Tibial nerve (tissue), 4 donors: ENCODE results near the gene DNASE1L2.

Experiments used
- EP300 ChIP-seq, 2 donors: sonication (generic); formaldehyde crosslinking; IDR thresholded peaks; one replicate each; pipeline ENCODE4 v1.6.1; 2017; ENCODE audit warnings: antibody characterized with exemption in 2 of 2, mild to moderate bottlenecking in 1 of 2
- POLR2A ChIP-seq, 2 donors: fragments of 450-650 bp; IDR thresholded peaks; one replicate each; pipeline ENCODE4 v1.6.1; 2017; ENCODE audit warnings: antibody characterized with exemption in 2 of 2, mild to moderate bottlenecking in 2 of 2, moderate library complexity in 2 of 2
- TF ChIP-seq, protein P1 (sequence below), 5 experiments: fragments of 200-600 bp in 3 of 5; fragments of 450-650 bp in 2 of 5; sonication (generic) in 3 of 5; IDR thresholded peaks; one replicate each; pipeline ENCODE4 v1.5.1; 2016 to 2019; ENCODE audit warnings: antibody characterized with exemption in 5 of 5, mild to moderate bottlenecking in 3 of 5, moderate library complexity in 2 of 5

DNA sequence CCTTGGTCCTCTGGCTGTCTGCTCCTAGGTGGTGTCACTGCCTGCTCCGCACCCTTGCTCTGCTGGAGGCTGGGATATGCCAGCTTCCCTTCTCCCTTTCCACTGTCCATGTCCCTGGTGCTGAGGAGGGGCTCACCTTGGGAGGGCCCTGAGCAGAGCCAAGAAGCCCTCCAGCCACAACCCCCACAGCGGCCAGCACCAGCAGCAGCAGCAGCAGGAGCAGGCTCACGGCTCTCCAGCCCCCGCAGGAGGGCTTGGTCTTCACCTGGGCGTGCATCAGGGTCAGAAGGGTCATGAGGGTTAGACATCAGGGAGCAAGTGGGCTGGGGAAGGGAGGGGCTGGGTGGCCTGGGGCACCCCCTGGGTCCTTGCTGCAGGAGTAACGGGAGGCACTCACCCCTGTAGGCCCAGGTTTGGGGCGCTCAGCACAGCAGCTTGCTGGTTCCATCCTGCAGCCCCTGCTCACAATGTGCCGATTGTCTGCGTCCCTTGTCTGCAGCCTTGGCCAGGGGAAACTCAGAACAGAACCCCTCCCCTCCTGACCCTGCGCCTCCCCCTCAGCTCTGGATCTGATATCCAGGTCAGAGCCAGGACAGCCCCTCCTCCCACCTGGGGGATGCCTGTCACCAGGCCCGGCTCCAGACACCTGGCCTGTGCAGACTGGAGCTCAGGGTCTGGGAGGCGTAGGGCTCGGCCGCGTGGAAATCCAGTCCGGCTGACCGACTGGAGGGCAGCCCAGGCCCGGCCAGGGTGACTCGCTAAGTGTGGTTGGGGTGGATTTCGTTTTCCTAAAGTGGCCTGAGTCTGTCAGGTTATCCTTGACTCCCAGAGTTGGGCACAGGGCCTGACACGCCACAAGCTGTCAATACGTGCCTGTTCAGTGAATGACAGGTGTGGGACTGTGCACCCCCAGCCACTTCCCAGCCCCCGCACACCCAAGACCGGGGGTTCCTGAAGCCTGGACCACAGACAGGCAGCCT lies 25.6 kb upstream of the DNASE1L2 start, which contains the start of gene BRICD5:
- TF ChIP-seq, protein P1, sequence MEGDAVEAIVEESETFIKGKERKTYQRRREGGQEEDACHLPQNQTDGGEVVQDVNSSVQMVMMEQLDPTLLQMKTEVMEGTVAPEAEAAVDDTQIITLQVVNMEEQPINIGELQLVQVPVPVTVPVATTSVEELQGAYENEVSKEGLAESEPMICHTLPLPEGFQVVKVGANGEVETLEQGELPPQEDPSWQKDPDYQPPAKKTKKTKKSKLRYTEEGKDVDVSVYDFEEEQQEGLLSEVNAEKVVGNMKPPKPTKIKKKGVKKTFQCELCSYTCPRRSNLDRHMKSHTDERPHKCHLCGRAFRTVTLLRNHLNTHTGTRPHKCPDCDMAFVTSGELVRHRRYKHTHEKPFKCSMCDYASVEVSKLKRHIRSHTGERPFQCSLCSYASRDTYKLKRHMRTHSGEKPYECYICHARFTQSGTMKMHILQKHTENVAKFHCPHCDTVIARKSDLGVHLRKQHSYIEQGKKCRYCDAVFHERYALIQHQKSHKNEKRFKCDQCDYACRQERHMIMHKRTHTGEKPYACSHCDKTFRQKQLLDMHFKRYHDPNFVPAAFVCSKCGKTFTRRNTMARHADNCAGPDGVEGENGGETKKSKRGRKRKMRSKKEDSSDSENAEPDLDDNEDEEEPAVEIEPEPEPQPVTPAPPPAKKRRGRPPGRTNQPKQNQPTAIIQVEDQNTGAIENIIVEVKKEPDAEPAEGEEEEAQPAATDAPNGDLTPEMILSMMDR (IDR thresholded peaks at IDR 0.05): no peak
- TF ChIP-seq POLR2A (IDR thresholded peaks at IDR 0.05) (no peak), EP300 (IDR thresholded peaks at IDR 0.05) (no peak)
